SU-DHL-6 (cell line): ENCODE measurements around the gene SVIL.

ENCODE experiments used
- CTCF ChIP-seq: fragments of 200-600 bp; sonication (generic); IDR thresholded peaks from one replicate; pipeline ENCODE4 v1.5.1; 2017; ENCODE audit warnings: antibody characterized with exemption, mild to moderate bottlenecking, low read length, moderate library complexity; ENCODE audit not compliant: insufficient read depth, poor library complexity, severe bottlenecking
- EZH2phosphoT487 ChIP-seq: fragments of 200-600 bp; sonication (generic), shearing (Covaris generic); conservative IDR thresholded peaks from 2 replicates; pipeline ENCODE4 v1.6.1; 2018; ENCODE audit warnings: mild to moderate bottlenecking, antibody characterized with exemption, low read length, moderate library complexity, mixed read lengths

GRCh38 chr10:29646960-29647461 lies 12.2 kb upstream of the SVIL start:
- no peak for TF ChIP-seq CTCF
- no peak for TF ChIP-seq EZH2phosphoT487
